ENCODE results near the gene CDH23. TPM values are rescaled to one million over a fixed set of nuclear protein-coding genes. Genes with fewer than 3 reads are reported as not detected.

The CDH23 gene
- total RNA-seq, 1 experiment from 2014 or later, result 7.8 TPM

DNA sequence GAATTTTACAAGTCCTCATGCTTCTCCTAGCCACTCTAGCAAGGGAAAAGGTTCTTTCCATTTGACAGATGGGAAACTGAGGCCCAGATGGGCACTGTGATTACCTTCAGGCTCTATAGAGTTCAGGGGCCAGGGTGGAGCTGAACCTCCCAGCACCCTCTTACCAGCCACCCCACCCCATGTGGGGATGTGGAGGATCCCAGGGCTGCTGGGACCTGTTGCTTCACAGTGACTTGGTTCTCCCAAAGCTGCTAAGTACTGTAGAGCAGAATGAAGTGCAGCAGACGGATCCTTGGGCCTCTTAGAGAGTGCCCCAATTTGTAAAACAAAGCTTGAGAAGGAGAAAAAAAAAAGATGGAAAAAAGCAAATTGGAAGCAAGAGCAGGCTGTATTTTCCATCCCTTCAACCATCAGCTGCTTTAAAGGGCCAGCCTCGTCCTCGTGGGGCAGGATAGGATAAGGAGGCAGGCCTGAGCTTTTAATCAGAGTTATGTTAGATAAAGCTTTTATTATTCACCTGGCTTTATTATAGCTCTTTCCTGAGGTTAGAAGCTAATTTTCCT, 147.0 kb downstream of the CDH23 start:
- H3K4me1 ChIP-seq (replicated peaks; ENCODE audit: insufficient read depth), result no peaks in the 10 kb centered on the region
- ChIA-PET CTCF (no interaction called here), POLR2A (ENCODE audit: unreplicated experiment) (interaction anchor here (0.6 kb wide), 1 partner anchor 716 kb away, joined by 12 read pairs; no protein-coding TSS in a partner anchor)
- TF ChIP-seq EZH2 (IDR thresholded peaks at IDR 0.05; ENCODE audit: low read depth), result no peak
- TF ChIP-seq, protein P1, sequence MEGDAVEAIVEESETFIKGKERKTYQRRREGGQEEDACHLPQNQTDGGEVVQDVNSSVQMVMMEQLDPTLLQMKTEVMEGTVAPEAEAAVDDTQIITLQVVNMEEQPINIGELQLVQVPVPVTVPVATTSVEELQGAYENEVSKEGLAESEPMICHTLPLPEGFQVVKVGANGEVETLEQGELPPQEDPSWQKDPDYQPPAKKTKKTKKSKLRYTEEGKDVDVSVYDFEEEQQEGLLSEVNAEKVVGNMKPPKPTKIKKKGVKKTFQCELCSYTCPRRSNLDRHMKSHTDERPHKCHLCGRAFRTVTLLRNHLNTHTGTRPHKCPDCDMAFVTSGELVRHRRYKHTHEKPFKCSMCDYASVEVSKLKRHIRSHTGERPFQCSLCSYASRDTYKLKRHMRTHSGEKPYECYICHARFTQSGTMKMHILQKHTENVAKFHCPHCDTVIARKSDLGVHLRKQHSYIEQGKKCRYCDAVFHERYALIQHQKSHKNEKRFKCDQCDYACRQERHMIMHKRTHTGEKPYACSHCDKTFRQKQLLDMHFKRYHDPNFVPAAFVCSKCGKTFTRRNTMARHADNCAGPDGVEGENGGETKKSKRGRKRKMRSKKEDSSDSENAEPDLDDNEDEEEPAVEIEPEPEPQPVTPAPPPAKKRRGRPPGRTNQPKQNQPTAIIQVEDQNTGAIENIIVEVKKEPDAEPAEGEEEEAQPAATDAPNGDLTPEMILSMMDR (conservative IDR thresholded peaks at IDR 0.05), result no peak
- no peak overlapping the region for H3K27ac ChIP-seq
- no peak overlapping the region for H3K4me3 ChIP-seq
- no peaks in the 10 kb centered on the region; the same call in 1 of the 2 replicates for H3K27me3 ChIP-seq (ENCODE audit: insufficient read depth, low read depth)
- H3K9me3 ChIP-seq (ENCODE audit: insufficient read depth, low read depth), result no peaks in the 10 kb centered on the region
- intact Hi-C loops (cut with micrococcal nuclease; ENCODE audit: unreplicated experiment), result no loop called here
- H2AFZ ChIP-seq, result no peak overlapping the region
- no peaks in the 10 kb centered on the region for H3K79me2 ChIP-seq (ENCODE audit: low read depth)
- H3K36me3 ChIP-seq (ENCODE audit: low read depth), result no peaks in the 10 kb centered on the region
- H4K20me1 ChIP-seq (ENCODE audit: insufficient read depth), result no peaks in the 10 kb centered on the region
- no peak for DNase-seq
- no peaks in the 10 kb centered on the region for H3K9me2 ChIP-seq (ENCODE audit: insufficient read depth)
- no TSS peak for BruUV-seq (replicated peaks)
- H3K4me2 ChIP-seq, result no peak overlapping the region
- H3F3A ChIP-seq (ENCODE audit: insufficient read depth, low read depth), result no peaks in the 10 kb centered on the region; the same call in 1 of the 2 replicates

DNA sequence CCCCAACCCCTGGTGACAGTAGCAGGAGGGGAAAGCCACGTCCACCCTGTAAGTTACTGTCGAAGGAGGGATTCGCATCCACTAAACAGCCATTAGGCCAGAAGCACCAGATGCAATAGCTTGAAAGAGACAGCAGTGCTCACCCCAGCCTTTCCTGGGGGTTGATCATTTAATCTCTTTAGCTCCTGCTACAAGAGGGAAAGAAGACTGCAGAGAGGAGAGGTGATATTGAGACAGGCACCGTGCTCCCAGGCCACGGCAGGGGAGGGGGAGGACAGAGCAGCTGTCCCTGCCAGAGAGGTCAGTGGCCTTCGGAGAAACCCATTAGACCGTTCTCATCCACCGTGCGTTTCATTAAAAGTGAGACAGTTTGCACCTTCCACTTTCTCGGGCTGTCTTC, 148.3 kb downstream of the CDH23 start:
- Histone ChIP-seq H3K4me2 (no peak overlapping the region), H2AFZ (no peak overlapping the region), H3K4me3 (no peak overlapping the region), H3K79me2 (ENCODE audit: low read depth) (no peaks in the 10 kb centered on the region), H3K9me3 (ENCODE audit: insufficient read depth, low read depth) (no peaks in the 10 kb centered on the region), H3K9me2 (ENCODE audit: insufficient read depth) (no peaks in the 10 kb centered on the region), H4K20me1 (ENCODE audit: insufficient read depth) (no peaks in the 10 kb centered on the region), H3F3A (ENCODE audit: insufficient read depth, low read depth) (no peaks in the 10 kb centered on the region; the same call in 1 of the 2 replicates), H3K4me1 (replicated peaks; ENCODE audit: insufficient read depth) (no peaks in the 10 kb centered on the region), H3K36me3 (ENCODE audit: low read depth) (no peaks in the 10 kb centered on the region), H3K27me3 (ENCODE audit: insufficient read depth, low read depth) (no peaks in the 10 kb centered on the region; the same call in 1 of the 2 replicates), H3K27ac (no peak overlapping the region)
- POLR2A ChIA-PET (ENCODE audit: unreplicated experiment), result interaction anchor here (0.7 kb wide), 1 partner anchor 315 kb away, joined by 8 read pairs; no protein-coding TSS in a partner anchor
- CTCF ChIA-PET, result interaction anchor here (1.0 kb wide), 1 partner anchor 25 kb away, joined by 3 read pairs; no protein-coding TSS in a partner anchor
- BruUV-seq (replicated peaks), result no TSS peak
- TF ChIP-seq, protein P1 (conservative IDR thresholded peaks at IDR 0.05), result no peak
- TF ChIP-seq EZH2 (IDR thresholded peaks at IDR 0.05; ENCODE audit: low read depth), result no peak
- intact Hi-C loops (cut with micrococcal nuclease; ENCODE audit: unreplicated experiment), result no loop called here
- no peak for DNase-seq

DNA sequence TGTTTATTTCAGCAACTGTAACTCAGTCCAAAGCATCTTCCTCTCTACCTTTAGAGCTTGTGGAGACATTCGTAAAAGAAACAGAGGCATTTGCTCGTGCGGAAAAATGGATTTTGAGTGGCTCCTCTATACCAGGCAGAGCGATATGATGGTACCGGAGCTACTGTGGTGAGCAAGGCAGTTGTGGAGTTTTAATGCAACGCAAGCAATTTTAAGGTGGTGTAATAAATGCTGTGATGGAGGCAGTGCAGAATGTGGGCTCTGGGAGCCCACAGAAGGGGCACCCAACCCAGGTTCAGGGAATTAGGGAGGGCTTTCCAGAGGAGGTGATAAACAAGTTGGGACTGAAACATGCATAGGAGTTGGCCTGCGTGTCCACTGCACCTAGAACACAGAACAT, 149.5 kb downstream of the CDH23 start:
- H3K9me3 ChIP-seq (ENCODE audit: insufficient read depth, low read depth), result no peaks in the 10 kb centered on the region
- no peaks in the 10 kb centered on the region for H3K36me3 ChIP-seq (ENCODE audit: low read depth)
- H3K27ac ChIP-seq, result no peak overlapping the region
- intact Hi-C loops (cut with micrococcal nuclease; ENCODE audit: unreplicated experiment), result no loop called here
- no peak overlapping the region for H3K4me2 ChIP-seq
- TF ChIP-seq, protein P1 (conservative IDR thresholded peaks at IDR 0.05), result no peak
- TF ChIP-seq EZH2 (IDR thresholded peaks at IDR 0.05; ENCODE audit: low read depth), result no peak
- no peaks in the 10 kb centered on the region; the same call in 1 of the 2 replicates for H3F3A ChIP-seq (ENCODE audit: insufficient read depth, low read depth)
- BruUV-seq (replicated peaks), result no TSS peak
- DNase-seq, result no peak
- no peaks in the 10 kb centered on the region for H3K27me3 ChIP-seq (ENCODE audit: insufficient read depth, low read depth)
- CTCF ChIA-PET, result interaction anchor here (0.6 kb wide), 1 partner anchor 20 kb away, joined by 4 read pairs; no protein-coding TSS in a partner anchor
- no peaks in the 10 kb centered on the region for H3K4me1 ChIP-seq (replicated peaks; ENCODE audit: insufficient read depth)
- POLR2A ChIA-PET (ENCODE audit: unreplicated experiment), result no interaction called here
- H3K4me3 ChIP-seq, result no peak overlapping the region
- H3K79me2 ChIP-seq (ENCODE audit: low read depth), result no peaks in the 10 kb centered on the region
- no peaks in the 10 kb centered on the region for H3K9me2 ChIP-seq (ENCODE audit: insufficient read depth)
- H2AFZ ChIP-seq, result no peak overlapping the region
- H4K20me1 ChIP-seq (ENCODE audit: insufficient read depth), result no peaks in the 10 kb centered on the region
